ENCODE measurements around the gene ADCYAP1.
"Not testable (repeated sequence)": the region's sequence is repeated elsewhere in the genome, so short reads cannot be mapped to it uniquely, and the experiment has no call there.

ADCYAP1 gene

DNA sequence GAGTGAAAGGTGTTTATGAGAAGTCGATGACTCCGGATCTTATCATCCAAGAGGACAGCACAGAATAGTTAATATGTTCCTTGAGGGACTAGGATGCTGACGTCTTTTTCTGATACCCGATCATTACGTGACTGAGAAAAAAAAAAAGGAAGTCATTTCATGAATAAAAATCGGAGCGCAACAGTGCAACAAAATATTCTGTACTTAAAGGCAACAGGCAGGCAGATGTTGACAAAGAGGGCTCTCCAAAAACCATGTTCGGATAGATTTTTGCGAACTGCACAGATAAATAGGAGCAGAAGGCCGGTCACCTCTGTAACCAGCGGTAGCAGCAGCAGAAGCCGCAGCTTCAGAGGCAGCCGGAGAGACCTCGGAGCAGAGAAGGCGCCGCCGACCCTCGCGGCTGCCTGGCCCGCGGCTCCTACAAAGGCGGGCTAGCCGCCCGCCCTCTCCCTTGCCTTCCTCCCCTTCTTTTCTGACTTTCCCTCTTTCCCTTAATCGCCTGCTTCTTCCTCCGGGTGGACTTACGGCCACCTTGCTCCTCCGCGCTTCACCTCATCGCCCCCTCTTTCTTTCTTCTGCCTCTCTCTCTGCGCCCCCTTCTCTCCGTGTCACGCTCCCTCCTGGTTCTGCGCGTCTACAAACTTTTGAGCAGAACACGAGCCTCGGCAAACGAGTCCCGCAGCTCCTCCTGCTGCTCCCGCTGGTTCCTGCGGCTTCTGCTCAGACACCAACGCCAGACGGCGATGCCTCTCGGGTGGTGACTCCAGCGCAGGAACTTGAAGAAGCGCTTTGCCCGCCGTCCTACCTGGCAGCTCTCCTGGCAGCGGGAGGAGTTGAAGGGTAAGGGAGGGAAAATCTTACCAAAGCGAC, at the start of gene ADCYAP1:
Gene ADCYAP1, plus strand, starts transcription at position 654 of the 873 bp plus-strand sequence. CDS start 516 bp downstream, outside the sequence.
- H3K27ac ChIP-seq (ENCODE audit: low read length) = no peak within 1 kb of the TSS
- H3K4me3 ChIP-seq (ENCODE audit: low read length) = peak within 1 kb of the TSS; percentile 18; the same call in 1 of the 2 replicates
- no peaks in the 10 kb centered on the region; the same call in 1 of the 2 replicates for H3K36me3 ChIP-seq (ENCODE audit: control insufficient read depth, insufficient read depth, low read length)
- peaks cover 65% of the 10 kb centered on the region for H3K27me3 ChIP-seq (ENCODE audit: control insufficient read depth, insufficient read depth, low read length)
- H3K9me3 ChIP-seq (ENCODE audit: control insufficient read depth, insufficient read depth, low read length) = no peaks in the 10 kb centered on the region
- no CpG with 5 or more reads among the region's 51 CpGs for WGBS (ENCODE audit: insufficient coverage, insufficient read length)
- no peak for DNase-seq (ENCODE audit: low read depth, low spot score)
- H3K4me1 ChIP-seq (ENCODE audit: control insufficient read depth, insufficient read depth, low read length) = peaks cover 6% of the 10 kb centered on the region

DNA sequence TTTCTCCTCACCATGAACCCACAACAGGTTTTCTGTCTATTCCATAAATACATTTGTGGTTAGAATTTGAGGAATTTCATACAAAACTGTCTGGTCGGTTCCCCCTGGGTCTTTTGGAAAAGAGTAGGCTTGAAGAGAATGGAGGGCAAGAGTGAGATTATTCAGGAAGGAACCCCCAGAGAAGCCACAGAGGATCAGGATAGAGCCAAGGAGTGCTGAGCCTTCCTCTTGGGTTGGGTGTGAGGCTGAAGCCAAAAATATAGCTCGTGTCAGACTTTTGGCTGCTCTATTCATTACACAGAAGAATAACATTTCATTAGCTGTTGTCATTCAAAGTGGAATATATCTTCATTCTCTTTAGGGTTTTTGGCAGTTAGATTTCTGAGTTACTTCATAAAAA, 46.7 kb upstream of the ADCYAP1 start:
- Histone ChIP-seq H3K27ac (ENCODE audit: low read length) (no peak overlapping the region), H3K4me1 (ENCODE audit: control insufficient read depth, insufficient read depth, low read length) (no peaks in the 10 kb centered on the region), H3K4me3 (ENCODE audit: low read length) (no peak overlapping the region), H3K36me3 (ENCODE audit: control insufficient read depth, insufficient read depth, low read length) (no peaks in the 10 kb centered on the region), H3K27me3 (ENCODE audit: control insufficient read depth, insufficient read depth, low read length) (no peaks in the 10 kb centered on the region), H3K9me3 (ENCODE audit: control insufficient read depth, insufficient read depth, low read length) (no peaks in the 10 kb centered on the region)
- DNase-seq (ENCODE audit: low read depth, low spot score) = no peak
- WGBS (ENCODE audit: insufficient coverage, insufficient read length) = no CpG with 5 or more reads among the region's 2 CpGs

DNA sequence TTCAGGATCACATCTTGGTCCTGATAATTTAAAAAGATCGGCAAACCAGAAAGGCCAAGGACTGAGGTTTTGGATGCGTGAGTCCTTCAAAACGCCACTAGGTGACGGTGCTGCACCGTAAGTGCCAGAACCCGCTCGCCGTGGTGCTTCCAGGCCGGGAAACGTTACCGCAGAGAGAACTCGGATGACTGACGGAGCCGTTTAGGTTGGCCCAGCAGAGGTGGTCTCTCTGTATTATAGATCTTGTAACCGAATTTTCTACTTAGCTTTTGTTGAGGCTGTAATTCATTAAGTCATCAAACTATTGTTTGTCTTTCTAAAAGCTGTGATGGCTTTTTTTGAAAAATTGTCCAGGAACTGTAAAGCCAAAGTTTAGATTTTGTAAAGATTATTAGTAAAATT, 39.8 kb upstream of the ADCYAP1 start:
- no peaks in the 10 kb centered on the region for H3K36me3 ChIP-seq (ENCODE audit: control insufficient read depth, insufficient read depth, low read length)
- H3K27ac ChIP-seq (ENCODE audit: low read length) = no peak overlapping the region
- H3K4me3 ChIP-seq (ENCODE audit: low read length) = no peak overlapping the region
- no peaks in the 10 kb centered on the region for H3K9me3 ChIP-seq (ENCODE audit: control insufficient read depth, insufficient read depth, low read length)
- no peaks in the 10 kb centered on the region for H3K27me3 ChIP-seq (ENCODE audit: control insufficient read depth, insufficient read depth, low read length)
- peak; percentile 66 for DNase-seq (ENCODE audit: low read depth, low spot score)
- no peaks in the 10 kb centered on the region for H3K4me1 ChIP-seq (ENCODE audit: control insufficient read depth, insufficient read depth, low read length)
- no CpG with 5 or more reads among the region's 15 CpGs for WGBS (ENCODE audit: insufficient coverage, insufficient read length)

DNA sequence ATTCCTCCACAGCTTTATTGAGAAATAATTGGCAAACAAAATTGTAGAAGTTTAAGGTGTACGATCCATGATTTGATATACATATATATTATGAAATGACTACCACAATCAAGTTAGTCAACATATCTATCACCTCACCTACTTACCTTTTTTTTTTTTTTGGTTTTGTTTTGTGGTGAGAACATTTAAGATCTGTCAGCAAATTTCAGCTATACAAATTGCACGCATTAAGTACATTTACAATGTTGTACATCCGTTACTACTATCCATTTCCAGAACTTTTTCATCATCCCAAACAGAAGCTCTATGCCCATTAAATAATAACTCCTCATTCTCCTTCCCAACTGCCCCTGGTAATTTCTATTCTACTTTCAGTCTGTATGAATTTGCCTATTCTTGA, 37.4 kb upstream of the ADCYAP1 start:
- Histone ChIP-seq H3K36me3 (ENCODE audit: control insufficient read depth, insufficient read depth, low read length) (no peaks in the 10 kb centered on the region), H3K27me3 (ENCODE audit: control insufficient read depth, insufficient read depth, low read length) (no peaks in the 10 kb centered on the region), H3K4me1 (ENCODE audit: control insufficient read depth, insufficient read depth, low read length) (no peaks in the 10 kb centered on the region), H3K4me3 (ENCODE audit: low read length) (no peak overlapping the region), H3K9me3 (ENCODE audit: control insufficient read depth, insufficient read depth, low read length) (no peaks in the 10 kb centered on the region), H3K27ac (ENCODE audit: low read length) (no peak overlapping the region)
- WGBS (ENCODE audit: insufficient coverage, insufficient read length) = no CpG with 5 or more reads among the region's 3 CpGs
- no peak for DNase-seq (ENCODE audit: low read depth, low spot score)

DNA sequence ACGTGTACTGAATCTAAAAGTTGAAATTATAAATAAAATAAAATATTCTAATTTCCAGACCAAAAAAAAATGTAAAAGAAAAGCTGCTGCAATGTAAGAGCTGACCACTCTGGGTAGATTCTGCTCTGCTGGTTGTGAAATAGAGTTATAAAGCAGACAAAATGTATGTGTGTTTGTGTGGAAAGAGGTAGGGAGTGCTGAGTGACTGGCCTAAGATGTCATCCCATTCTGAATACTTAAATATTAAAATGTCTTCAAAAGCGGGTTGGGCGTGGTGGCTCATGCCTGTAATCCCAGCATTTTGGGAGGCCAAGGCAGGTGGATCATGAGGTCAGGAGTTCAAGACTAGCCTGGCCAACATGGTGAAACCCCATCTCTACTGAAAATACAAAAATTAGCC, 31.2 kb upstream of the ADCYAP1 start:
- not testable (repeated sequence) for H3K9me3 ChIP-seq (ENCODE audit: control insufficient read depth, insufficient read depth, low read length); H3K27me3 ChIP-seq (ENCODE audit: control insufficient read depth, insufficient read depth, low read length); H3K4me1 ChIP-seq (ENCODE audit: control insufficient read depth, insufficient read depth, low read length); H3K4me3 ChIP-seq (ENCODE audit: low read length); DNase-seq (ENCODE audit: low read depth, low spot score); H3K27ac ChIP-seq (ENCODE audit: low read length); H3K36me3 ChIP-seq (ENCODE audit: control insufficient read depth, insufficient read depth, low read length)
- no CpG with 5 or more reads among the region's 3 CpGs for WGBS (ENCODE audit: insufficient coverage, insufficient read length)

DNA sequence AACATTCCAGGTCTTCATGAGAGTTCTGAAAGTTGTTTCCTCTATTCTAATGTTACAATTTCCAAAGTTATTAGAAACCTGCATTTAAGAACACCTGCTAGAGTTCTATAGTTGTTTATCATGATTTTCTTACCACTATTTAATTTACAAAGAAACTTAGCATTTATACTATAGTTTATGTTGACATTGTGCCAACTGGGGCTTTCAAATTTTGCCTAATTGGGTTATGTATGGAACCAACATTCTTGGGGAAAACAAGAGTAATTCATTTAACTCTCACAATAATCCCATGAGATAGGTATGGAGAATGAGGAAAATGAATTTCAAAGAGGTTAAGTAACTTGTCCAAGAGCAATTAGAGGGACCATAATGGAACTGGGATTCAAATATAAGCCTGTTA, 28.8 kb upstream of the ADCYAP1 start:
- H3K9me3 ChIP-seq (ENCODE audit: control insufficient read depth, insufficient read depth, low read length) = 0 out of 2 replicates have a peak, but pooled peaks cover 2% of the 10 kb centered on the region
- no peak overlapping the region for H3K27ac ChIP-seq (ENCODE audit: low read length)
- DNase-seq (ENCODE audit: low read depth, low spot score) = no peak
- H3K4me1 ChIP-seq (ENCODE audit: control insufficient read depth, insufficient read depth, low read length) = no peaks in the 10 kb centered on the region
- H3K27me3 ChIP-seq (ENCODE audit: control insufficient read depth, insufficient read depth, low read length) = no peaks in the 10 kb centered on the region
- H3K36me3 ChIP-seq (ENCODE audit: control insufficient read depth, insufficient read depth, low read length) = no peaks in the 10 kb centered on the region
- no peak overlapping the region for H3K4me3 ChIP-seq (ENCODE audit: low read length)

DNA sequence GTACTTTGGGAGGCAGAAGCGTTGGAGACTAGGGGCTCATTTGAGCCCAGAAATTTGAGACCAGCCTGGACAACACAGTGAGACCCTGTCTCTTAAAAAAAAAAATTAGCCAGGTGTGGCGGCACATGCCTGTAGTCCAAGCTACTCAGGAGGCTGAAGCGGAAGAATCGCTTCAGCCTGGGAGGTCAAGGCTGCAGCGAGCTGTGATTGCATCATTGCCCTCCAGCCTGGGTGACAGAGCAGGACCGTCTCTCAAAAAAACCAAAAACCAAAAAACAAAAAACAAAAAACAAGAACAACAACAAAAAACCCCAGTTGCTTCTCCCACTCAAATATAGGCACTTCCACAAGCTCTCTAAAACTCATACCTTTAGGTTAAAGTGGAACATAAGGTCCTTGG, 27.4 kb upstream of the ADCYAP1 start:
- DNase-seq (ENCODE audit: low read depth, low spot score) = no peak
- H3K36me3 ChIP-seq (ENCODE audit: control insufficient read depth, insufficient read depth, low read length) = no peaks in the 10 kb centered on the region
- no peak overlapping the region for H3K4me3 ChIP-seq (ENCODE audit: low read length)
- H3K9me3 ChIP-seq (ENCODE audit: control insufficient read depth, insufficient read depth, low read length) = 0 out of 2 replicates have a peak, but pooled peaks cover 2% of the 10 kb centered on the region
- no peaks in the 10 kb centered on the region for H3K4me1 ChIP-seq (ENCODE audit: control insufficient read depth, insufficient read depth, low read length)
- no peak overlapping the region for H3K27ac ChIP-seq (ENCODE audit: low read length)
- no CpG with 5 or more reads among the region's 6 CpGs for WGBS (ENCODE audit: insufficient coverage, insufficient read length)
- no peaks in the 10 kb centered on the region for H3K27me3 ChIP-seq (ENCODE audit: control insufficient read depth, insufficient read depth, low read length)

DNA sequence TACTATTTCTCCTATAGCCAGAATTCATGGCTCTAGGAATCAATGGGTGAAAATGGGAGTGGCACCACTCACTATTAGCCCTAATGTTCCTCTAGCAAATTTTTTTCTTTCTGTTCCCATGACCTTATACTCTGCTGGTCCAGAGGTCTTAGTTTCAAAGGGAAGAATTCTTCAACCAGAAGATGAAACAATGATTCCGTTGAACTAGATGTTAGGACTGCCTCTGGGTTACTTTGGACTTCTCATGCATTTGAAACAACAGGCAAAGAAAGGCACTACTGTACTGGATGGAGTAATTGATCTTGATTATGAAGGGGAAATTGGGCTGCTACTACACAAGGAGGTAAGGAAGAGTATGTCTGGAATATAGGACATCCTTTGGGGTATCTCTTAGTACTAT, 18.6 kb upstream of the ADCYAP1 start:
- no peaks in the 10 kb centered on the region for H3K36me3 ChIP-seq (ENCODE audit: control insufficient read depth, insufficient read depth, low read length)
- no peaks in the 10 kb centered on the region for H3K4me1 ChIP-seq (ENCODE audit: control insufficient read depth, insufficient read depth, low read length)
- H3K27me3 ChIP-seq (ENCODE audit: control insufficient read depth, insufficient read depth, low read length) = no peaks in the 10 kb centered on the region
- no peak overlapping the region for H3K27ac ChIP-seq (ENCODE audit: low read length)
- WGBS (ENCODE audit: insufficient coverage, insufficient read length) = no CpG with 5 or more reads among the region's 1 CpG
- H3K4me3 ChIP-seq (ENCODE audit: low read length) = no peak overlapping the region
- no peaks in the 10 kb centered on the region for H3K9me3 ChIP-seq (ENCODE audit: control insufficient read depth, insufficient read depth, low read length)
- DNase-seq (ENCODE audit: low read depth, low spot score) = no peak

DNA sequence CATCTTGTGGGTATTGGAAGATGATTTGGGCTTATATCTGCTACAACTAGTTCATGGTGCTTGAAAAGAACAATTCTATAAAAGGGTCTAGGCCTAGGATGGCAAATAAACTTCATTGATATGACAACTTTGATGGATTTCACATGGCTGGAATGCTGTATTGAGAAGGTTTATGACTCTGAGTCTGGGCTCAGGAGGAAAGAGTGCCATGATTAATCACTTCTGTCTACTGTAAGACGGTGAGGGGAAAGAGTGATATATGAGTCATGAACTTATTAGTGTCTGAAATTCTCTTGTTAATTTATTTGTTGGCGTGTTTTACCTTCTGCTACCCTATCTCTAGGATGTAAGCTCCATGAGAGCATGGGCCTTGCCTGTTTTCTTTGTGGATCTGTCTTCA, 17.0 kb upstream of the ADCYAP1 start:
- no peak overlapping the region for H3K4me3 ChIP-seq (ENCODE audit: low read length)
- no peak for DNase-seq (ENCODE audit: low read depth, low spot score)
- H3K36me3 ChIP-seq (ENCODE audit: control insufficient read depth, insufficient read depth, low read length) = no peaks in the 10 kb centered on the region
- no CpG with 5 or more reads among the region's 2 CpGs for WGBS (ENCODE audit: insufficient coverage, insufficient read length)
- no peaks in the 10 kb centered on the region for H3K4me1 ChIP-seq (ENCODE audit: control insufficient read depth, insufficient read depth, low read length)
- H3K9me3 ChIP-seq (ENCODE audit: control insufficient read depth, insufficient read depth, low read length) = no peaks in the 10 kb centered on the region
- H3K27ac ChIP-seq (ENCODE audit: low read length) = no peak overlapping the region
- no peaks in the 10 kb centered on the region for H3K27me3 ChIP-seq (ENCODE audit: control insufficient read depth, insufficient read depth, low read length)

DNA sequence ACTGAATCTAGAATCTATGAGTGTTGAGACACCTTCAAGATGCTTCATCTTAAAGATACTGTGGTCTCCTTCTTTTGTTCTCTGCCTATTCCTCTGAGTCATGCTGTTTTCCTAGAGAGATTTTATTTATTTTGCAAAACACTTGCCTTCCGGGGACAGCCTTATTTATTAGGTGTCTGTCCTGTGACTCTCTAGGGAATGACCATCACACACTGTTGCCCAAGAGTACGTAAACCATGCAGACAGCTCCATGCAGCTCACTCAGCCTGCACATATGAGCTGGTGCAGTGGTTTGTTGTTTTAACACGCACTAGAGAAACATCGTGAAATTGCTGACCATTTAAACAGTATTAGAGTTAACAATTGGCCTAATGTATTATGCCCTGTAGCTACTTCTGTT, 12.4 kb upstream of the ADCYAP1 start:
- no peak for DNase-seq (ENCODE audit: low read depth, low spot score)
- H3K4me1 ChIP-seq (ENCODE audit: control insufficient read depth, insufficient read depth, low read length) = no peaks in the 10 kb centered on the region
- H3K36me3 ChIP-seq (ENCODE audit: control insufficient read depth, insufficient read depth, low read length) = no peaks in the 10 kb centered on the region
- H3K4me3 ChIP-seq (ENCODE audit: low read length) = no peak overlapping the region
- WGBS (ENCODE audit: insufficient coverage, insufficient read length) = no CpG with 5 or more reads among the region's 4 CpGs
- no peaks in the 10 kb centered on the region for H3K9me3 ChIP-seq (ENCODE audit: control insufficient read depth, insufficient read depth, low read length)
- no peaks in the 10 kb centered on the region for H3K27me3 ChIP-seq (ENCODE audit: control insufficient read depth, insufficient read depth, low read length)
- no peak overlapping the region for H3K27ac ChIP-seq (ENCODE audit: low read length)

DNA sequence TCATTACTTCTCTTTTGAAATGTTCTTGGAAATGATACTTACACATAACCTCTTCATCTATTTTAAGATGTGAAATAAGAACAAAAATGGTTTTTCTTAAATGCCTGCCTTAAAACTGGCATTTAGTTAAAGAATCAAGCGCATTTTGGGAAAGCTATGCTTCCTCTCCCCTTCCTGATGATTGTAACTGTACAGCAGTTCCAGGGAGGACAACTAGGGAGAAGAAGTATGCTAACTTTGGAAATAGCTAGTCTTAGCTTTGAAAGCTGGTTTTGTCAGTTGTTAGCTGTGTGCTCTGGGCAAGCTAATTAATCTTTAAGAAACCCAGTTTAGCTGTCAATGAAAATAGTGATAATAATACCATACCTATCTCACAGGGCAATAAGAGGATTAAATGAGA, 8.4 kb upstream of the ADCYAP1 start:
- Histone ChIP-seq H3K36me3 (ENCODE audit: control insufficient read depth, insufficient read depth, low read length) (no peaks in the 10 kb centered on the region), H3K27me3 (ENCODE audit: control insufficient read depth, insufficient read depth, low read length) (no peaks in the 10 kb centered on the region), H3K27ac (ENCODE audit: low read length) (no peak overlapping the region), H3K4me3 (ENCODE audit: low read length) (no peak overlapping the region), H3K4me1 (ENCODE audit: control insufficient read depth, insufficient read depth, low read length) (no peaks in the 10 kb centered on the region), H3K9me3 (ENCODE audit: control insufficient read depth, insufficient read depth, low read length) (no peaks in the 10 kb centered on the region)
- no CpG with 5 or more reads among the region's 1 CpG for WGBS (ENCODE audit: insufficient coverage, insufficient read length)
- DNase-seq (ENCODE audit: low read depth, low spot score) = no peak

Measured in iPS DF 6.9 (cell line).